Stimulated activated CD4-positive, alpha-beta T cell treated with anti-CD3 and anti-CD28 coated beads, Interleukin-12 subunit alpha, Interleukin-12 subunit beta, amount 100 ng/mL, for 24 hours (primary cell): ENCODE data around the gene NPFFR1.

ENCODE experiments used
- DNase-seq, 2 experiments: peaks; one replicate each; pipeline ENCODE4 v3.0.0-alpha.2; 2020; ENCODE audit warnings: low read depth in 2 of 2

NPFFR1 gene

GRCh38 chr10:70315276-70315675 is 31.5 kb upstream of the NPFFR1 start:
- no peak for DNase-seq

GRCh38 chr10:70312972-70313371 is 29.2 kb upstream of the NPFFR1 start:
- no peak for DNase-seq

- no peak for DNase-seq
Measured at GRCh38 chr10:70312249-70312648, 28.4 kb upstream of the NPFFR1 start.

GRCh38 chr10:70311698-70312097 is 27.9 kb upstream of the NPFFR1 start:
- DNase-seq = no peak

- DNase-seq = no peak
Measured at GRCh38 chr10:70309661-70310060, 25.9 kb upstream of the NPFFR1 start.

- DNase-seq = no peak
Measured at GRCh38 chr10:70308121-70309060, 24.6 kb upstream of the NPFFR1 start.

- DNase-seq = no peak
Measured at GRCh38 chr10:70306886-70307520, 23.2 kb upstream of the NPFFR1 start.

GRCh38 chr10:70306181-70306705 is 22.4 kb upstream of the NPFFR1 start:
- DNase-seq = no peak

- DNase-seq = no peak
Measured at GRCh38 chr10:70303730-70304129, 19.9 kb upstream of the NPFFR1 start.

- DNase-seq = no peak
Measured at GRCh38 chr10:70302292-70302691, 18.5 kb upstream of the NPFFR1 start.

- no peak for DNase-seq
Measured at GRCh38 chr10:70300908-70301597, 17.2 kb upstream of the NPFFR1 start.

GRCh38 chr10:70300461-70300860 is 16.7 kb upstream of the NPFFR1 start:
- no peak for DNase-seq

- DNase-seq = no peak
Measured at GRCh38 chr10:70299876-70300275, 16.1 kb upstream of the NPFFR1 start.

- no peak for DNase-seq
Measured at GRCh38 chr10:70298393-70298792, 14.6 kb upstream of the NPFFR1 start.

- no peak for DNase-seq
Measured at GRCh38 chr10:70297224-70297623, 13.4 kb upstream of the NPFFR1 start.

GRCh38 chr10:70296406-70296899 is 12.6 kb upstream of the NPFFR1 start:
- DNase-seq = no peak

GRCh38 chr10:70295926-70296325 is 12.1 kb upstream of the NPFFR1 start:
- DNase-seq = no peak

GRCh38 chr10:70295321-70295720 is 11.5 kb upstream of the NPFFR1 start:
- no peak for DNase-seq

GRCh38 chr10:70293169-70293843 is 9.5 kb upstream of the NPFFR1 start:
- no peak for DNase-seq

GRCh38 chr10:70292004-70292403 is 8.2 kb upstream of the NPFFR1 start:
- DNase-seq = no peak

GRCh38 chr10:70289739-70290138 is 5.9 kb upstream of the NPFFR1 start:
- DNase-seq = no peak

- no peak for DNase-seq
Measured at GRCh38 chr10:70286616-70287015, 2.8 kb upstream of the NPFFR1 start.
